ENCODE data around the gene USP7. TPM values are rescaled to one million over a fixed set of nuclear protein-coding genes. Genes with fewer than 3 reads are reported as not detected.
"Not testable (repeated sequence)": the region's sequence is repeated elsewhere in the genome, so short reads cannot be mapped to it uniquely, and the experiment has no call there.

The USP7 gene
- total RNA-seq, 2 donors from 2014 or later = 56.0 to 69.1 TPM

GRCh38 chr16:8982816-8983215 is 19.1 kb upstream of the USP7 start:
- intact Hi-C loops (cut with DNase I) = no loop called here
- no peak for ATAC-seq
- DNase-seq = no peak

GRCh38 chr16:8981901-8982300 is 18.2 kb upstream of the USP7 start:
- intact Hi-C loops (cut with DNase I); ATAC-seq; DNase-seq: not testable (repeated sequence)

GRCh38 chr16:8976189-8976588 is 12.5 kb upstream of the USP7 start:
- ATAC-seq; intact Hi-C loops (cut with DNase I); DNase-seq: not testable (repeated sequence)

GRCh38 chr16:8975039-8975438 is 11.3 kb upstream of the USP7 start:
- ATAC-seq (no peak), DNase-seq (no peak)
- intact Hi-C loops (cut with DNase I) = no loop called here

- DNase-seq (no peak), ATAC-seq (no peak)
- intact Hi-C loops (cut with DNase I) = no loop called here
Measured at GRCh38 chr16:8972843-8973586, 9.3 kb upstream of the USP7 start.

- intact Hi-C loops (cut with DNase I) = no loop called here
- ATAC-seq = no peak
Measured at GRCh38 chr16:8971416-8971815, 7.7 kb upstream of the USP7 start.

GRCh38 chr16:8969202-8969897 is 5.6 kb upstream of the USP7 start:
- ATAC-seq; DNase-seq; intact Hi-C loops (cut with DNase I): not testable (repeated sequence)

More at GRCh38 chr16:8971416-8971815, 7.7 kb upstream of the USP7 start:
- no peak for DNase-seq

GRCh38 chr16:8968054-8968453 is 4.3 kb upstream of the USP7 start:
- DNase-seq; ATAC-seq; intact Hi-C loops (cut with DNase I): not testable (repeated sequence)

GRCh38 chr16:8967132-8967821 is 3.6 kb upstream of the USP7 start:
- ATAC-seq (no peak), DNase-seq (no peak)
- intact Hi-C loops (cut with DNase I) = no loop called here

DNA sequence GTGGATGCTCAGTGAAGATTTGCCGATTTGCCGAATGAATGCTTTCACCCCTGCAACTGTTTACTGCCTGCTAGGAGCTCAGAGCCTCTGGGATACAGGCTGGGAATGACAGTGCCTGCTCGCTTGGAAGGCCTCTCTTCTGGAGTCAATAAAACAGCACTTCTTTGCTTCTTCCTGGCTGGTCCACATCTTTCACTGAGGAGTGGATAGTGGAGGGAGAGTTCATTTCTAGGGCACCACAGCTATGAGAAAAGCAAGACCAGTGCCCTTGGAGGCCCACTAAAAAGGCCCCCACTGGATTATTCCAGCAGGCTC is 3.1 kb upstream of the USP7 start:
- DNase-seq = no peak
- ATAC-seq = no peak
- intact Hi-C loops (cut with DNase I) = no loop called here

DNA sequence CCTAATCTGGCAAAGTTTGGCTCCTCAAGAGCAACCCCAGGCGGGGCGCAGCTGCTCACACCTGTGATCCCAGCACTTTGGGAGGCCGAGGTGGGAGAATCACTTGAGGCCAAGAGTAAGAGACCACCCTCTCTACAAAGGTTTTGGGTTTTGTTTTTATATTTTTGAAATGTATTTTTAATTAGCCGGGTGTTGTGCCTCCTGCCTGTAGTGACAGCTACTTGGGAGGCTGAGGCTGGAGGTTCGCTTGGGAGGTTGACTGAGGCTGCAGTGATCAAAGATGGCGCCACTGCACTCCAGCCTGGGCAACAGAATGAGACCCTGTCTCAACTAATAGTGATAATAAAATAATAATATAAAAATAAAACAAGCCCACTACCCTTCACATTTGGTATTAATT is 756 bp upstream of the USP7 start:
- intact Hi-C loops (cut with DNase I) = loop anchor here in 1 of 2 donors (5.0 kb wide), 1 partner anchor 128 kb away; the partner anchor contains the start of gene HAPSTR1
- ATAC-seq (no peak), DNase-seq (no peak)

- ATAC-seq (peak in 1 of 2 donors; percentile 6), DNase-seq (no peak)
- intact Hi-C loops (cut with DNase I) = loop anchor here in 1 of 2 donors (5.0 kb wide), 1 partner anchor 129 kb away; the partner anchor contains the start of gene HAPSTR1
Measured at GRCh38 chr16:8963010-8963820, 491 bp downstream of the USP7 start.

GRCh38 chr16:8962393-8963009 is 1.2 kb downstream of the USP7 start:
- no peak for DNase-seq
- intact Hi-C loops (cut with DNase I) = loop anchor here in 1 of 2 donors (5.0 kb wide), 1 partner anchor 130 kb away; the partner anchor contains the start of gene HAPSTR1
- no peak for ATAC-seq

GRCh38 chr16:8961811-8962390 is 1.8 kb downstream of the USP7 start:
- no peak for DNase-seq
- intact Hi-C loops (cut with DNase I) = loop anchor here in 1 of 2 donors (5.0 kb wide), 1 partner anchor 130 kb away; the partner anchor contains the start of gene HAPSTR1
- no peak for ATAC-seq

DNA sequence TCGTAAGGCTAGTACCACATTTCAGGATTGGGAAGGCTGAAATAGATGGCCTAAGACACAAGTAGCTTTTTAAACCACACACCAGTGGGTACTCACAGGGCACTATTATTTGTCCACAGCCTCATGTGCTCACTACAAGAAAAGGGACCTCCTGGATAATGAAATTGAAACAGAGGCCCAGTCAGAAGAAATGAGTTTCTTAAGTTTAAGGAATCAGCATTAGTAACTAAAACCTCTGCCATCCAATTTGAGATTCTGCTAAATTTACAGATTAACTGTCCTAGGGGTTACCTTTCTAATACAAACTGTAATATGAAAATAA is 3.0 kb downstream of the USP7 start:
- DNase-seq (no peak), ATAC-seq (no peak)
- intact Hi-C loops (cut with DNase I) = loop anchor here in 1 of 2 donors (5.0 kb wide), 1 partner anchor 132 kb away; the partner anchor contains the start of gene HAPSTR1

- ATAC-seq (peak; percentile 6 to 24), DNase-seq (no peak)
- intact Hi-C loops (cut with DNase I) = loop anchor here in 1 of 2 donors (5.0 kb wide), 1 partner anchor 132 kb away; the partner anchor contains the start of gene HAPSTR1
Measured at GRCh38 chr16:8959921-8960787, 3.6 kb downstream of the USP7 start.

Measured in left cardiac atrium (tissue), 4 donors.